ENCODE data around the gene SMARCAL1. TPM values are rescaled to one million over a fixed set of nuclear protein-coding genes. Genes with fewer than 3 reads are reported as not detected.
A peak's percentile ranks its signal among the peaks of the same experiment; 100 is the strongest.

SMARCAL1 gene
- total and polyA plus RNA-seq, 2 experiments from 2014 or later = 19.2 to 28.7 TPM

- no peak overlapping the region for H3K4me3 ChIP-seq
- no peak for TF ChIP-seq CTCF (IDR thresholded peaks at IDR 0.05; ENCODE audit: low read depth, low read length)
- no peak for DNase-seq (ENCODE audit: low read depth in 1 of 2, low spot score in 1 of 2)
- H3K27me3 ChIP-seq = peaks cover under 1% of the 10 kb centered on the region
- H3K4me1 ChIP-seq (ENCODE audit: low read depth) = peaks cover 18% of the 10 kb centered on the region
- H3K9me3 ChIP-seq (ENCODE audit: low read depth) = no peaks in the 10 kb centered on the region
- peak overlapping the region; percentile 72 for H3K27ac ChIP-seq
- H3K36me3 ChIP-seq = peaks cover 37% of the 10 kb centered on the region
Measured at GRCh38 chr2:216503697-216504375, 91.6 kb downstream of the SMARCAL1 start.

GRCh38 chr2:216504376-216504762 lies 92.1 kb downstream of the SMARCAL1 start:
- Histone ChIP-seq H3K9me3 (ENCODE audit: low read depth) (no peaks in the 10 kb centered on the region), H3K27me3 (no peaks in the 10 kb centered on the region), H3K4me3 (no peak overlapping the region), H3K4me1 (ENCODE audit: low read depth) (peaks cover 18% of the 10 kb centered on the region), H3K36me3 (peaks cover 37% of the 10 kb centered on the region), H3K27ac (peak overlapping the region; percentile 72)
- DNase-seq (ENCODE audit: low read depth in 1 of 2, low spot score in 1 of 2) = no peak
- no peak for TF ChIP-seq CTCF (IDR thresholded peaks at IDR 0.05; ENCODE audit: low read depth, low read length)

- no peak for TF ChIP-seq CTCF (IDR thresholded peaks at IDR 0.05; ENCODE audit: low read depth, low read length)
- Histone ChIP-seq H3K4me3 (no peak overlapping the region), H3K9me3 (ENCODE audit: low read depth) (no peaks in the 10 kb centered on the region), H3K27ac (peak overlapping the region; percentile 30), H3K27me3 (no peaks in the 10 kb centered on the region), H3K36me3 (peaks cover 27% of the 10 kb centered on the region), H3K4me1 (ENCODE audit: low read depth) (peaks cover 10% of the 10 kb centered on the region)
- DNase-seq (ENCODE audit: low read depth in 1 of 2, low spot score in 1 of 2) = no peak
Measured at GRCh38 chr2:216505133-216506106, 93.1 kb downstream of the SMARCAL1 start.

GRCh38 chr2:216507220-216508160 lies 95.2 kb downstream of the SMARCAL1 start:
- H3K27me3 ChIP-seq = no peaks in the 10 kb centered on the region

More at GRCh38 chr2:216507220-216508160, 95.2 kb downstream of the SMARCAL1 start:
- Histone ChIP-seq H3K9me3 (ENCODE audit: low read depth) (no peaks in the 10 kb centered on the region), H3K4me1 (ENCODE audit: low read depth) (peaks cover 4% of the 10 kb centered on the region), H3K4me3 (no peak overlapping the region), H3K36me3 (peaks cover 7% of the 10 kb centered on the region), H3K27ac (peak overlapping the region; percentile 45)
- DNase-seq (ENCODE audit: low read depth in 1 of 2, low spot score in 1 of 2) = no peak
- no peak for TF ChIP-seq CTCF (IDR thresholded peaks at IDR 0.05; ENCODE audit: low read depth, low read length)
